Naive B cell (primary cell): ENCODE results near the gene CUEDC1. TPM values are rescaled to one million over a fixed set of nuclear protein-coding genes. Genes with fewer than 3 reads are reported as not detected.
A peak's percentile ranks its signal among the peaks of the same experiment; 100 is the strongest.

Experiments used
- ATAC-seq, 2 donors: fragments of 150-1000 bp; cut with Tn5 transposase; 2 replicates each; pipeline ENCODE4 v1.10.0; 2021; ENCODE audit warnings: low read depth in 2 of 2, mild to moderate bottlenecking in 2 of 2, moderate library complexity in 2 of 2
- DNase-seq: peaks from one replicate; pipeline ENCODE4 v3.0.0; 2022
- H3K27ac Mint-ChIP-seq, 6 donors: one replicate each; pipeline ENCODE4 v1.8.0; 2020 to 2022; ENCODE audit warnings: mild to moderate bottlenecking in 6 of 6, mixed read lengths in 6 of 6, moderate library complexity in 5 of 6, inconsistent platforms in 2 of 6
- H3K27me3 Mint-ChIP-seq, 3 donors: one replicate each; pipeline ENCODE4 v1.8.0; 2021 to 2022; ENCODE audit warnings: mixed read lengths in 3 of 3, mild to moderate bottlenecking in 1 of 3
- H3K36me3 Mint-ChIP-seq, 2 donors: one replicate each; pipeline ENCODE4 v1.8.0; 2020 to 2022; ENCODE audit warnings: mixed read lengths in 2 of 2, inconsistent platforms in 1 of 2, mild to moderate bottlenecking in 1 of 2
- H3K4me1 Mint-ChIP-seq, 3 donors: one replicate each; pipeline ENCODE4 v1.8.0; 2020 to 2022; ENCODE audit warnings: mixed read lengths in 3 of 3, inconsistent platforms in 1 of 3, mild to moderate bottlenecking in 1 of 3, moderate library complexity in 1 of 3
- H3K4me3 Mint-ChIP-seq, 8 donors: one replicate each; pipeline ENCODE4 v1.8.0; 2020 to 2022; ENCODE audit warnings: mild to moderate bottlenecking in 8 of 8, mixed read lengths in 8 of 8, moderate library complexity in 8 of 8, inconsistent platforms in 2 of 8
- H3K9me3 Mint-ChIP-seq, 7 donors: one replicate each; pipeline ENCODE4 v1.8.0; 2020 to 2022; ENCODE audit warnings: mixed read lengths in 7 of 7, mild to moderate bottlenecking in 5 of 7, inconsistent platforms in 2 of 7, moderate library complexity in 1 of 7
- polyA plus RNA-seq, 6 donors: library from polyadenylated mRNA; unstranded; fragments of 300-500 nt; fragmentation: Illumina TruSeq; gene quantifications; one replicate each; pipeline ENCODE4 v1.2.3, GENCODE V29; 2021; ENCODE audit warnings: low read depth in 6 of 6

The CUEDC1 gene
- polyA plus RNA-seq, 6 donors from 2014 or later, result not detected

- H3K9me3 Mint-ChIP-seq, result peaks cover 0 to 3% (median 0%) of the 10 kb centered on the region in 7 donors
- DNase-seq (no peak), ATAC-seq (no peak)
- no peaks in the 10 kb centered on the region for H3K4me1 Mint-ChIP-seq
- peaks cover 8 to 21% (median 10%) of the 10 kb centered on the region in 3 donors for H3K27me3 Mint-ChIP-seq
- H3K4me3 Mint-ChIP-seq, result no peak overlapping the region
- H3K36me3 Mint-ChIP-seq, result no peaks in the 10 kb centered on the region
- H3K27ac Mint-ChIP-seq, result no peak overlapping the region
Measured at GRCh38 chr17:57885148-57885915, 69.9 kb downstream of the CUEDC1 start.

- ATAC-seq (no peak), DNase-seq (no peak)
- H3K4me1 Mint-ChIP-seq, result no peaks in the 10 kb centered on the region
- H3K27ac Mint-ChIP-seq, result no peak overlapping the region
- H3K36me3 Mint-ChIP-seq, result no peaks in the 10 kb centered on the region
- H3K4me3 Mint-ChIP-seq, result no peak overlapping the region
- peaks cover 18 to 30% (median 21%) of the 10 kb centered on the region in 3 donors for H3K27me3 Mint-ChIP-seq
- H3K9me3 Mint-ChIP-seq, result peaks cover 0 to 3% (median 0%) of the 10 kb centered on the region in 7 donors
Measured at GRCh38 chr17:57881783-57882351, 73.3 kb downstream of the CUEDC1 start.

- DNase-seq (no peak), ATAC-seq (no peak)
- peaks cover 0 to 3% (median 0%) of the 10 kb centered on the region in 7 donors for H3K9me3 Mint-ChIP-seq
- no peak overlapping the region for H3K27ac Mint-ChIP-seq
- H3K27me3 Mint-ChIP-seq, result peaks cover 24 to 37% (median 28%) of the 10 kb centered on the region in 3 donors
- H3K36me3 Mint-ChIP-seq, result no peaks in the 10 kb centered on the region
- no peak overlapping the region for H3K4me3 Mint-ChIP-seq
- H3K4me1 Mint-ChIP-seq, result peaks cover 0 to 4% (median 0%) of the 10 kb centered on the region in 3 donors
Measured at GRCh38 chr17:57881143-57881542, 74.1 kb downstream of the CUEDC1 start.

DNA sequence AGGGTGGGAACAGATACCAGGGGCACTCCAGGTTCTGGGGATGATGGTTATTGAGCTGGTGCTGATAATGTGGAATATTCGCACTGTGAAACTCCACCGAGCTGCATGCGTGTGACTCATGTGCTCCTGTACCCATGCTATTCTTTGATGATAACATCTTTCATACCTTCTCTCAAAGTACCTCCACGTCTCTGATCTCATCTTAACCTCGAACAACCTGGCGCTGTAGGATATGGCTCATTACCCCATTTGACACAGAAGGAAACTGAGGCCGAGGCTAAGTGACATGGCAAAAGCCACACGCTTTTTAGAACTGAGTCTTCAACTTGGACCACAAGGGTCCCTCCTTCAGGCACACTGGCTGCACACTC, 75.1 kb downstream of the CUEDC1 start:
- Mint-ChIP-seq H3K4me1 (peaks cover 0 to 7% (median 4%) of the 10 kb centered on the region in 3 donors), H3K9me3 (peaks cover 0 to 3% (median 0%) of the 10 kb centered on the region in 7 donors), H3K27ac (no peak overlapping the region), H3K4me3 (no peak overlapping the region), H3K27me3 (peaks cover 32 to 48% (median 35%) of the 10 kb centered on the region in 3 donors), H3K36me3 (no peaks in the 10 kb centered on the region)
- ATAC-seq (no peak), DNase-seq (no peak)

DNA sequence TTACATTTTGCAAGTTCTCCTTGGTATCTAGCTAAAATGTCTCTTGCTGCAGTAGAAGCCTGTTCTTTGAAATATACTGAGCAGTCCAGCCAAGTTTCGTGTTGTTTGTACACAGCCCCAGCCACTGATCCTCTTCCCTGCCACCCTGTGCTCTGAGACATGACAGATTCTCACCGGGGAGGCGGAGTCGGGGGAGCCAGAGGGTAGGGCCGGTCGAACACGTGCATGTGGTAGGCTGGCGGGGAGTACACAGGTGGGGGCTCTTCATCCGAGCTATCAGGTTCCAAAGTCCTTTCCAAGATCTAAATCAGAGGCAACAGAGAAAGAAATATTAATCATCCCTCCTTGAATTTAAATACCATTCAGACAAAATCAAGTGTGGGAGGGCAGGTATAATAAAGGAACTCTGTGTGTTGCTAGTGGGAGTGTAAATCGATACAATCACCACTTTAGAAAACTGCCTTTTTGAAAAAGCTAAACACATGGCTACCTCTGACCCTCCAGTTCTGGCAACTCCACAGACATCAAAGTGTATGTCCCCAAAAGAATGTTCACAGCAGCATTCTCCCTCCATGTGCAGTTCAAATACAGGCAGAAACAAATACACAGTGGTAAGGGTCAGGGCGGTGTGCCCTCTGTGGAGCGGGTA, 75.7 kb downstream of the CUEDC1 start:
- ATAC-seq, result no peak
- peaks cover 0 to 7% (median 6%) of the 10 kb centered on the region in 3 donors for H3K4me1 Mint-ChIP-seq
- H3K4me3 Mint-ChIP-seq, result no peak overlapping the region
- H3K27ac Mint-ChIP-seq, result no peak overlapping the region
- H3K9me3 Mint-ChIP-seq, result peaks cover 0 to 3% (median 0%) of the 10 kb centered on the region in 7 donors
- DNase-seq, result no peak
- peaks cover 30 to 46% (median 40%) of the 10 kb centered on the region in 3 donors for H3K27me3 Mint-ChIP-seq
- no peaks in the 10 kb centered on the region for H3K36me3 Mint-ChIP-seq

GRCh38 chr17:57877803-57878377, 77.3 kb downstream of the CUEDC1 start:
- Mint-ChIP-seq H3K36me3 (no peaks in the 10 kb centered on the region), H3K27me3 (peaks cover 41 to 58% (median 57%) of the 10 kb centered on the region in 3 donors), H3K4me1 (peaks cover 13 to 21% (median 19%) of the 10 kb centered on the region in 3 donors), H3K4me3 (no peak overlapping the region), H3K27ac (no peak overlapping the region), H3K9me3 (peaks cover 0 to 3% (median 0%) of the 10 kb centered on the region in 7 donors)
- DNase-seq, result no peak
- no peak for ATAC-seq

GRCh38 chr17:57876866-57877237, 78.4 kb downstream of the CUEDC1 start:
- ATAC-seq (no peak), DNase-seq (no peak)
- H3K27ac Mint-ChIP-seq, result no peak overlapping the region
- no peaks in the 10 kb centered on the region for H3K36me3 Mint-ChIP-seq
- peaks cover 42 to 66% (median 66%) of the 10 kb centered on the region in 3 donors for H3K27me3 Mint-ChIP-seq
- H3K4me1 Mint-ChIP-seq, result peaks cover 18 to 25% (median 20%) of the 10 kb centered on the region in 3 donors
- H3K4me3 Mint-ChIP-seq, result peak overlapping the region in 1 of 8 donors; percentile 9
- H3K9me3 Mint-ChIP-seq, result no peaks in the 10 kb centered on the region

- H3K4me3 Mint-ChIP-seq, result peak overlapping the region in 3 of 8 donors; percentile 10 to 59 (median 22)
- peak overlapping the region in 1 of 6 donors; percentile 15 for H3K27ac Mint-ChIP-seq
- ATAC-seq, result no peak
Measured at GRCh38 chr17:57876023-57876865, 79.0 kb downstream of the CUEDC1 start.

DNA sequence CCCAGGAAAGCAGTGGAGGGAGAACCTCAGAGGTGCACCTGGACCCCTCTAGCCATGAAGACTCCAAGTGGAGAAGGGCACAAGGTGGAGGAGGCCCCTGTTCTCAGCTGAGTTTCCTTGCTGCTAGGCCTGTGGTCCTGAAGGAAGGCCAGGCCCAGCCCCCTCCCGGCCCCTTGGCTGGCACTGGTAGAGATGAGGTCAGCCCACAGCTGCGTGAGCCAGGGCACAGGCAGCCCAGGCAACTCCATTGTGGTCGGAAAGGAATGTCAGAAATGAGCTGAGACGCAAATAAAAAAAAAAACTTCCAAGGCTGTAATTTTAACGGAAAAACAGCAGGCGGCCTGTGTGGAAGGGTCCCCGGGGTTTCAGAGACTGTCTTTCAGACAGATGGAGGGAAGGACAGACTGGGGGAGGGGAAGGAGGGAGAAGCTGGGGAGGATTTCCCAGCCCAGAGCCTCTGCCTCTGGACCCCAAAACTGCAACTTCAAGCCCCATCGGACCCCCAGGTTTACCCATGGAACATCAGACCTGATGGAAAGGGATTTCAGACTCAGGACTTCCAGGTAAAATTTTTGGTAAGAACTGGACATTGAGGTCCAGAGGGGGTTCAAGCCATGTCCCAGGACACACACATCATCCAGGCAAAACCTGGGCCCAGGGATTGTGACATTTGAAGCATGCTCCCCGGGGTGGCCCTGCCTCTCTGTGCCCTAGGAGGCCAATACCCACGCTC, 79.8 kb downstream of the CUEDC1 start:
- H3K4me1 Mint-ChIP-seq, result peaks cover 19 to 25% (median 20%) of the 10 kb centered on the region in 3 donors
- ATAC-seq (no peak), DNase-seq (no peak)
- H3K9me3 Mint-ChIP-seq, result no peaks in the 10 kb centered on the region
- no peaks in the 10 kb centered on the region for H3K36me3 Mint-ChIP-seq
- peaks cover 43 to 70% (median 65%) of the 10 kb centered on the region in 3 donors for H3K27me3 Mint-ChIP-seq
- H3K27ac Mint-ChIP-seq, result peak overlapping the region in 1 of 6 donors; percentile 15
- H3K4me3 Mint-ChIP-seq, result no peak overlapping the region

More at GRCh38 chr17:57876023-57876865, 79.0 kb downstream of the CUEDC1 start:
- H3K9me3 Mint-ChIP-seq, result no peaks in the 10 kb centered on the region
- H3K36me3 Mint-ChIP-seq, result no peaks in the 10 kb centered on the region
- H3K4me1 Mint-ChIP-seq, result peaks cover 19 to 25% (median 20%) of the 10 kb centered on the region in 3 donors
- no peak for DNase-seq
- H3K27me3 Mint-ChIP-seq, result peaks cover 43 to 71% (median 70%) of the 10 kb centered on the region in 3 donors

GRCh38 chr17:57874434-57875289, 80.5 kb downstream of the CUEDC1 start:
- H3K36me3 Mint-ChIP-seq, result no peaks in the 10 kb centered on the region
- peaks cover 50 to 68% (median 66%) of the 10 kb centered on the region in 3 donors for H3K27me3 Mint-ChIP-seq
- ATAC-seq, result peak; percentile 57 to 73
- peaks cover 19 to 25% (median 20%) of the 10 kb centered on the region in 3 donors for H3K4me1 Mint-ChIP-seq
- no peaks in the 10 kb centered on the region for H3K9me3 Mint-ChIP-seq
- no peak for DNase-seq
- H3K27ac Mint-ChIP-seq, result no peak overlapping the region
- peak overlapping the region in 7 of 8 donors; percentile 5 to 89 (median 64) for H3K4me3 Mint-ChIP-seq

GRCh38 chr17:57874058-57874419, 81.2 kb downstream of the CUEDC1 start:
- peaks cover 20 to 28% (median 23%) of the 10 kb centered on the region in 3 donors for H3K4me1 Mint-ChIP-seq
- H3K27me3 Mint-ChIP-seq, result peaks cover 46 to 62% (median 60%) of the 10 kb centered on the region in 3 donors
- H3K9me3 Mint-ChIP-seq, result no peaks in the 10 kb centered on the region
- no peak overlapping the region for H3K27ac Mint-ChIP-seq
- ATAC-seq (peak in 1 of 2 donors; percentile 7), DNase-seq (no peak)
- no peaks in the 10 kb centered on the region for H3K36me3 Mint-ChIP-seq
- peak overlapping the region in 6 of 8 donors; percentile 46 to 89 (median 67) for H3K4me3 Mint-ChIP-seq
